ENCODE measurements around the gene AKAP11.

The AKAP11 gene

GRCh38 chr13:42333613-42334328, 61.8 kb downstream of the AKAP11 start:
- peak; percentile 33 for DNase-seq (ENCODE audit: low read depth)
- no peak overlapping the region for H3K4me3 ChIP-seq (ENCODE audit: low read depth, low read length)
- TF ChIP-seq POLR2A (IDR thresholded peaks at IDR 0.05; ENCODE audit: extremely low read depth, insufficient read length): no peak
- TF ChIP-seq MAX (IDR thresholded peaks at IDR 0.05; ENCODE audit: low read depth, low read length): no peak
- no peak for TF ChIP-seq MYC (IDR thresholded peaks at IDR 0.05; ENCODE audit: low read depth, low read length)
- peak; percentile 29 for TF ChIP-seq CTCF (IDR thresholded peaks at IDR 0.05; ENCODE audit: low read depth, low read length)

- TF ChIP-seq MYC (IDR thresholded peaks at IDR 0.05; ENCODE audit: low read depth, low read length): no peak
- TF ChIP-seq POLR2A (IDR thresholded peaks at IDR 0.05; ENCODE audit: extremely low read depth, insufficient read length): no peak
- no peak for TF ChIP-seq MAX (IDR thresholded peaks at IDR 0.05; ENCODE audit: low read depth, low read length)
- no peak for TF ChIP-seq CTCF (IDR thresholded peaks at IDR 0.05; ENCODE audit: low read depth, low read length)
- no peak overlapping the region for H3K4me3 ChIP-seq (ENCODE audit: low read depth, low read length)
- no peak for DNase-seq (ENCODE audit: low read depth)
These were observed 62.4 kb downstream of the AKAP11 start for GRCh38 chr13:42334329-42334706.

GRCh38 chr13:42337808-42338600, 66.1 kb downstream of the AKAP11 start:
- no peak for DNase-seq (ENCODE audit: low read depth)
- TF ChIP-seq MYC (IDR thresholded peaks at IDR 0.05; ENCODE audit: low read depth, low read length): no peak
- no peak overlapping the region for H3K4me3 ChIP-seq (ENCODE audit: low read depth, low read length)

- DNase-seq (ENCODE audit: low read depth): no peak
- no peak overlapping the region for H3K4me3 ChIP-seq (ENCODE audit: low read depth, low read length)
- TF ChIP-seq MAX (IDR thresholded peaks at IDR 0.05; ENCODE audit: low read depth, low read length) (no peak), CTCF (IDR thresholded peaks at IDR 0.05; ENCODE audit: low read depth, low read length) (no peak), MYC (IDR thresholded peaks at IDR 0.05; ENCODE audit: low read depth, low read length) (no peak)
These were observed 73.4 kb downstream of the AKAP11 start for GRCh38 chr13:42345367-42345766.

- no peak overlapping the region for H3K4me3 ChIP-seq (ENCODE audit: low read depth, low read length)
- no peak for DNase-seq (ENCODE audit: low read depth)
These were observed 76.6 kb downstream of the AKAP11 start for GRCh38 chr13:42348576-42348975.

More at GRCh38 chr13:42348576-42348975, 76.6 kb downstream of the AKAP11 start:
- TF ChIP-seq CTCF (IDR thresholded peaks at IDR 0.05; ENCODE audit: low read depth, low read length): no peak
- TF ChIP-seq MAX (IDR thresholded peaks at IDR 0.05; ENCODE audit: low read depth, low read length): no peak
- no peak for TF ChIP-seq MYC (IDR thresholded peaks at IDR 0.05; ENCODE audit: low read depth, low read length)
- no peak for TF ChIP-seq POLR2A (IDR thresholded peaks at IDR 0.05; ENCODE audit: extremely low read depth, insufficient read length)
